ENCODE measurements around the gene ZFHX2. TPM values are rescaled to one million over a fixed set of nuclear protein-coding genes. Genes with fewer than 3 reads are reported as not detected.

ZFHX2 gene
- total and polyA plus RNA-seq, 2 of the 4 experiments (the other 2 are of a cell fraction), result 0.18 to 0.53 TPM

GRCh38 chr14:23538785-23539184, 12.8 kb downstream of the ZFHX2 start:
- H3K4me3 ChIP-seq (ENCODE audit: insufficient read depth, low read depth, low read length), result no peak overlapping the region
- H3K36me3 ChIP-seq (ENCODE audit: control insufficient read depth, insufficient read depth, low read length), result no peaks in the 10 kb centered on the region
- no peaks in the 10 kb centered on the region for H3K79me1 ChIP-seq (ENCODE audit: low read depth in 1 of 2, low read length in 2 of 2)
- 0% methylated on average over 3 of the region's 7 CpGs; no CpG with 5 or more reads in 1 of the 2 experiments for WGBS, 2 experiments (ENCODE audit: extremely low coverage in 2 of 2, insufficient read length in 1 of 2)
- peak overlapping the region; percentile 61 for H2AK9ac ChIP-seq (replicated peaks; ENCODE audit: low read depth, low read length, poor library complexity)
- H3K23ac ChIP-seq (ENCODE audit: low read depth, low read length), result peak overlapping the region; percentile 46; the same call in 1 of the 2 replicates
- H3K27ac ChIP-seq (ENCODE audit: insufficient read depth, low read length), result no peak overlapping the region
- no peak for TF ChIP-seq CEBPB (IDR thresholded peaks at IDR 0.05; ENCODE audit: low read depth, low read length)
- no peak for TF ChIP-seq RAD21 (IDR thresholded peaks at IDR 0.05; ENCODE audit: low read length)
- no peak for TF ChIP-seq FOS (IDR thresholded peaks at IDR 0.05; ENCODE audit: low read depth, low read length)
- TF ChIP-seq MXI1 (IDR thresholded peaks at IDR 0.05; ENCODE audit: borderline replicate concordance, low read depth, low read length), result no peak
- no peak for TF ChIP-seq MAZ (IDR thresholded peaks at IDR 0.05; ENCODE audit: borderline replicate concordance, low read depth, low read length)
- TF ChIP-seq RCOR1 (IDR thresholded peaks at IDR 0.05; ENCODE audit: insufficient replicate concordance, low read length), result no peak
- no peak for TF ChIP-seq SMC3 (IDR thresholded peaks at IDR 0.05; ENCODE audit: low read depth, low read length)
- TF ChIP-seq ELK1 (IDR thresholded peaks at IDR 0.05; ENCODE audit: borderline replicate concordance, low read depth, low read length), result no peak
- no peak for TF ChIP-seq MAFK (IDR thresholded peaks at IDR 0.05; ENCODE audit: low read depth, low read length)
- TF ChIP-seq CTCF (conservative IDR thresholded peaks at IDR 0.05; ENCODE audit: low read depth, low read length), result no peak
- TF ChIP-seq NFE2L2 (IDR thresholded peaks at IDR 0.05; ENCODE audit: low read depth, low read length), result no peak
- TF ChIP-seq USF2 (IDR thresholded peaks at IDR 0.05; ENCODE audit: low read depth, low read length), result no peak
- H3K9me1 ChIP-seq (ENCODE audit: insufficient read depth, low read length), result no peaks in the 10 kb centered on the region
- no TSS peak for BruUV-seq (replicated peaks)
- in situ Hi-C loops (cut with MboI; ENCODE audit: low sequenced_read_pairs), result no loop called here
- peak overlapping the region; percentile 69 for H2AFZ ChIP-seq (replicated peaks; ENCODE audit: low read length, poor library complexity)
- H3K4me2 ChIP-seq (ENCODE audit: low read depth, low read length), result no peak overlapping the region
- intact Hi-C loops (cut with micrococcal nuclease), result no loop called here
- H4K5ac ChIP-seq (ENCODE audit: low read depth, low read length), result no peak overlapping the region; the same call in 1 of the 2 replicates
- no peak overlapping the region; the same call in 1 of the 2 replicates for H3K14ac ChIP-seq (replicated peaks; ENCODE audit: low read depth, low read length)
- H4K20me1 ChIP-seq (ENCODE audit: insufficient read depth, low read length), result no peaks in the 10 kb centered on the region; the same call in 1 of the 2 replicates
- H2BK120ac ChIP-seq (ENCODE audit: low read depth, low read length), result no peak overlapping the region
- H3K56ac ChIP-seq (ENCODE audit: extremely low read depth, insufficient read depth, low read length), result no peak overlapping the region
- H3K27me3 ChIP-seq (ENCODE audit: control insufficient read depth, insufficient read depth, low read length), result no peaks in the 10 kb centered on the region
- DNase-seq, result peak; percentile 31
- H3K9me3 ChIP-seq (ENCODE audit: control insufficient read depth, insufficient read depth, low read length), result no peaks in the 10 kb centered on the region
- no peak overlapping the region for H3K4ac ChIP-seq (ENCODE audit: low read depth, low read length)
- dilution Hi-C loops (cut with HindIII; ENCODE audit: low sequenced_read_pairs, unreplicated experiment), result no loop called here
- peak overlapping the region in 1 of 2 experiments; percentile 39; a peak in 2 of 4 replicates for H4K8ac ChIP-seq (ENCODE audit: low read depth in 2 of 2, low read length in 2 of 2)
- H3K9ac ChIP-seq (ENCODE audit: low read depth, low read length), result no peak overlapping the region
- H3K4me1 ChIP-seq (ENCODE audit: control insufficient read depth, insufficient read depth, low read length), result peaks cover 6% of the 10 kb centered on the region
- H2AK5ac ChIP-seq (ENCODE audit: low read depth, low read length), result no peak overlapping the region
- no peak overlapping the region for H2BK15ac ChIP-seq (ENCODE audit: low read depth, low read length)
- H4K91ac ChIP-seq (ENCODE audit: insufficient read depth, low read depth, low read length), result no peak overlapping the region
- no peak overlapping the region for H3K18ac ChIP-seq (ENCODE audit: low read depth, low read length)
- peak; percentile 86 for ATAC-seq (ENCODE audit: low read depth)
- ChIA-PET CTCF (interaction anchor here (0.6 kb wide), 1 partner anchor 49 kb away, joined by 3 read pairs; no protein-coding TSS in a partner anchor), POLR2A (ENCODE audit: unreplicated experiment) (no interaction called here)
- no peak overlapping the region for H2BK5ac ChIP-seq (ENCODE audit: low read depth, low read length, poor library complexity, severe bottlenecking)
- H2BK20ac ChIP-seq (ENCODE audit: low read depth, low read length), result no peak overlapping the region
